HG03432 (cell line): ENCODE measurements around the gene AMOTL1.

Experiments used
- ATAC-seq: cut with Tn5 transposase; IDR thresholded peaks from one replicate; pipeline ENCODE4 v1.9.1; 2021; ENCODE audit warnings: mild to moderate bottlenecking, moderate library complexity; ENCODE audit not compliant: unreplicated experiment

The AMOTL1 gene

GRCh38 chr11:94871491-94872185 is 103.5 kb downstream of the AMOTL1 start:
- ATAC-seq: no peak

GRCh38 chr11:94873916-94874540 is 105.9 kb downstream of the AMOTL1 start:
- ATAC-seq: no peak

GRCh38 chr11:94876222-94876621 is 108.1 kb downstream of the AMOTL1 start:
- ATAC-seq: peak; percentile 2

DNA sequence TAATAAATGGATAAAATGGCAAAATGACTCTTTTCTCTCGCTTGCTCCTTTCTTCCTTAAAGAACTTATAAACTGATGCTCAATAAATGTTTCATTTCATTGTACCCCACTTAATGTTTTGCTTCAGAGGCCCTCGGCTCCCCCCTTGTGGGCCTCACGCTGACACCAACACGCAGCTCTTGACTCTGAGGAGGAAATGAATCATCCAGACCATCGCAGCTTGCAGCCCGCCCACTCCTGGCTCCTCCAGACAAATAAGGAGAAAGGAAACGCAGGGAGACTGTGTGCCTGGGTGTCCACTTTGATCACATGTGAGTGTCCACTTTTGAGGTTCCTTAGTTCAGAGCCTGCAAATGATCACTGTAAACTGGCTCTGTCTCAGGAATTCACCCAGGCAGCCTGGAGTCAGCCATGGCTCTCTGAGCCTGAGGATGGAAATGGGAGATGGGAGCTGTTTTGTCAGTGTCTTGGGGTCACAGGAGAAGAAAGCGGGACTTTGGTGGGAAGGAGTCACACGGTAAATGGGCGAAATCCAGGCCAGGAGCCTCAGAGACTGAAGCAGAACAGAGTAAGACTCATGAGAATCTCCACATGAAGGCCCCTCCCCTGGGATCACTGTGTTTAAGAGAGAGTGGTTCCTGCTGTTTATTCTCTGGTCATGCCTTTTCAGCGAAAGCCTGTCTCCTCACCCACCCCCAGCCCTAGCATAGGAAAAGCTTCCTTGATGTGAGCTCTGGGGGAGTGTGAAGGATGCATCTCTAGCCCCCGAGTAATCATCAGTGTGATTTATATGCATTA is 108.7 kb downstream of the AMOTL1 start:
- ATAC-seq: peak; percentile 96

GRCh38 chr11:94877443-94878200 is 109.5 kb downstream of the AMOTL1 start:
- ATAC-seq: no peak

GRCh38 chr11:94879006-94879405 is 110.8 kb downstream of the AMOTL1 start:
- ATAC-seq: no peak

DNA sequence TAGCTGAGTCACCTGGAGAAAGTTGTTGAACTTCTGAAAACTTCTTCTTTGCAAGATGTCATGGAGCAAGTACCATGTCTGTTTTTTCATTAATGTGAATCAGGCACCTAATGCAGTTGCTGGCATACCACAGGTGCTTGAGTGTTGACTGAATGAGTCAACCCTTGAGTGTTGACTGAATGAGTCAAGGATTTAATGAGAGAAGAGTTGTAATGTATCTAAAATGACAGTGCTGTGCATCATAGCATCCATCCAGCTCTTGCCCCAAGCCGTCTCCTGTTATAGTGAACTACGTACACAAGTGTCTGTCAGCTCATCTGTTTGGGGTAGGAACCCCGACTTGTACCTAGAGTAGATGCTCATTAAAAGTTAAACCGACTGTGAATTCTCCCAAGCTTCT is 112.1 kb downstream of the AMOTL1 start:
- ATAC-seq: no peak

DNA sequence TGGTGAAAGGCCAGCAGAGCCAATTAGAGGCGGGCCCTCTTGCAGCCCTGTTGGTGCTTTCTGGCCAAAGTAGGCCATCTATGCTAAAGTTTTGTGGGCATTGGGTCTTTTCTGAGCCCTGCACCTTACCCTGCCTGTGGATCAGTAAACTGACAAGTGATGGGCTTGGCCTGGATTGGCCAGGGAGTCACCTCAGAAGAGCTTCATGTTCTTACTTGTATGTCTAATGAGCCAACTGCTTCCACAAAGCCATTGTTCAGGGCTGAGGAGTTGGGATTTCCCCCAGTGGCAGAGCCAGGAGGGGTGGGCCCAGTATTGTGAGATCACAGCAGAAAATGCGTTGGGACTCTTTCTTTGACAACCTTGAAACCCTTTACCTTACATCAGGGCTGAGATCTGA is 114.8 kb downstream of the AMOTL1 start:
- ATAC-seq: no peak

- ATAC-seq: no peak
Observed at GRCh38 chr11:94883878-94884277, 115.7 kb downstream of the AMOTL1 start.

- no peak for ATAC-seq
Observed at GRCh38 chr11:94884376-94884775, 116.2 kb downstream of the AMOTL1 start.

DNA sequence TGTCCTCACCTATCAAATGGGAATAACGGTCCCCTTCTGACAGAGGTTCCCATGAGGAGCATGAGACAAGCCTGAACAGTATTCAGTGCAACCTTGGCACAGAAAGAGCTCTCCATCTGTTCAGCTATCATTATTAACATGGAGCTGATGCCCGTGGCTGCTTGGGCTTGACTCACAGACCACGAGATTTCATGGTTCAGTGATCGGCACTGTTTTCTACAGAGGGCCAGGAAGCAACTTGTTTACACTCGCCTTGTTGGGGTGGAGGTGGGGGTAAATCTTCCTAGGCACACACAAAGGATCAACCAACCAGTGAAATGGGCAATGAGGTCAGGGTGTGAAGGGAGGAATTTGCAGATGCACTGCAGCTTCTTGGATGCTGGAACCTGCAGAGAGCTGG is 117.0 kb downstream of the AMOTL1 start:
- ATAC-seq: peak; percentile 83

GRCh38 chr11:94885581-94885980 is 117.4 kb downstream of the AMOTL1 start:
- no peak for ATAC-seq

DNA sequence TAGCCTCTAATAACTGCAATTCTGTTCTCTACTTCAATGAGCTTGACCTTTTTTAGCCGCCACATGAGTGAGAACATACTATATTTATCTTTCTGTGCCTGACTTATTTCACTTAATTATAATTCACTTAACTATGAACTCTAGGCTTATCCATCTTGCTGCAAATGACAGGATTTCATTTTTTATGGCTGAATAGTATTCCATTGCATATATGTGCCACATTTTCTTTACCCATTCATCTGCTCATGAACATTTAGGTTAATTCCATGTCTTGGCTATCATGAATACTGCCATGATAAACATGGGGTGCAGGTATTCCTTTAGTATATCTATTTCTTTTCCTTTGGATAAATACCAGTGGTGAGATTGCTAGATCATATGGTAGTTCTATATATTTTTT is 120.0 kb downstream of the AMOTL1 start:
- ATAC-seq: no peak

DNA sequence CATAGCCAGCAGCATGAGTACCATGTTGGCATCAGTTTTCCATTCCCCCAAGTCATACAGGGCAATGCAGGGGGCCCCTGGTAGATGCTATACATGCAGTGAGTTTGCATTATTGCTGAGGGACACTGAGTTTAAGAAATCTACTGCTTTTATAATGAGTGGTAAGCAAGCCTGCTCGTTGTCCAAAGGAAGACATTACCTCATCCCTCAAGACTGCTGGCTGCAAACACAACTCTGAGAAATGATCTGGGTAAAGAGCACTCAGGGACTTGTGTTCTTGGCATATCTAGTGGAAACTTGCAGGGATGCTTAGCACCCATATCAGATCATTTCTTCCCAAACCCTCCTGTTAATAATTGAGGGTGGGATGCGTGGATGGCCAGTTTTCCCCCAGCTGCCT is 127.3 kb downstream of the AMOTL1 start:
- no peak for ATAC-seq

GRCh38 chr11:94895971-94896370 is 127.8 kb downstream of the AMOTL1 start:
- ATAC-seq: no peak

DNA sequence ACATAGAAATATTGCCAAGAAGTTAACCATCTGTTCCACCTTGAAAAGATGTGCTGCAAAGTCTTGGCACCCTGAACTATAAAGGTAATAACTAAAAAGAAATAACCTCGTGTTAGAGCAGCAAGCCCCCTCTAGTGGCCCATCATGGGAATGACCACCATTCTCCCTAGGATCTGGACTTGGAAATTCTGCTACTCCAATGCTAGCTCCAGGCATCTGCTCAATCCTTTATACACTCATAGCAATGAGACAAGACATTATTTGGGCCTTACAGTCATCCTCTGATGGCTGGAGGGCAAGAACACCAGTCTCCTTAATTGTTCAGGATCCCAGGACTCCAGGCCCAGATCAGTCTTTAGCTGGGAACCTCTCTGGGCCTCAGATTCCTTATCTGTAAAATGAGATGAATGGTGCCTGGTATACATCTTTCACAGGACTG is 129.2 kb downstream of the AMOTL1 start:
- peak; percentile 76 for ATAC-seq

DNA sequence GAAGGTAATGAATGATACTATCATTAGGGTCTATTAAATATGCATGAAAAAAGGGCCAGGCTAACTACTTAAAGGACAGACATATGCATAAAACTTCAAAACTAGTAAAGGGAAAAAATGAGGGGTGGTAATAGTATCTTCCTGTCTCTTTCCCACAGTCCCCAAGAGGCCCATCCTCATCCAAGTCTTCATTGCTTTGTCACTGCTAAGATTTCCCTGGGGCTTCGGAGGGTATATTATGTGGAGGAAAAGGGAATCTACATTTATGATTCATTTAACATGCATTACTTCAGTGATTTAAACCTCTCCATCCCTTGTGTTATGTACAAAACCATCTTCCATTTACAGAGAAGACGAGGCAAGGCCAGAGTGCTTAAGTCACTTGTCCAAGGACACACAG is 139.1 kb downstream of the AMOTL1 start:
- no peak for ATAC-seq

- no peak for ATAC-seq
Observed at GRCh38 chr11:94909371-94909820, 141.2 kb downstream of the AMOTL1 start.

DNA sequence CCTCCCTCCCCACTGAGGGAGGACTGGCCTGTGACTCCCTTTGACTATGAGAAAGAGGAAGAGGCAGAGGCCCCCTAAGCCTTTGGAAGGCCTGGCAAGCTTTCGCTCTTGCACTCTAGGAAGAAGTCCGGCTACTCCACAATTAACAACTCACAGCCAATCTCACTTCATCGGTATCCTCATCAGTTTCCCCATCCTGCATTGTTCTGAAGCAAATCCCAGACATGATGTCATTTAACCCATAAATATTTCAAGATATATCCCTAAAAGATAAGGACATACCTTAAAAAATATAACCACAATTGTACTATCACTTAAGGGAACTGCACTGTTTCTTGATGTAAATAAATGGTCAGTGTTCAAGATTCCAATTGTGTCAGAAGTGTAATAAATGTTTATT is 142.1 kb downstream of the AMOTL1 start:
- ATAC-seq: no peak

DNA sequence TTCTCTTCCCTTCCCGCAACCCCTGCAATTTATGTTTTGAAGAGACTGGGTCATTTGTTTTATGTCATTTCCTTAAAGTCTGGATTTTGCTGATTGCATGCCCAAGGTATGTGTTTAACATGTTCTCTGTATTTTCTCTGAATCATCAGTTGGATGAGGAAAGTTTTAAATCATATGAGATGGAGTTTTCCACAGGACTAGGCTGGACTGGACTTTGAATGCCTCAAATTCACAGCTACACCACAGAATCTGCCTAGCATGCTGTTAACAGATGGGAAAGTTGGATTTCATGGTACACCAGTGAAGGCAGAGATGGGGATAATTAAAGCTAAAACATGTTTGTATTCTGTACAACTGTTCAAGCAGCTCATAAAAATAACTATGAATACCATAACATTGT is 142.6 kb downstream of the AMOTL1 start:
- no peak for ATAC-seq

DNA sequence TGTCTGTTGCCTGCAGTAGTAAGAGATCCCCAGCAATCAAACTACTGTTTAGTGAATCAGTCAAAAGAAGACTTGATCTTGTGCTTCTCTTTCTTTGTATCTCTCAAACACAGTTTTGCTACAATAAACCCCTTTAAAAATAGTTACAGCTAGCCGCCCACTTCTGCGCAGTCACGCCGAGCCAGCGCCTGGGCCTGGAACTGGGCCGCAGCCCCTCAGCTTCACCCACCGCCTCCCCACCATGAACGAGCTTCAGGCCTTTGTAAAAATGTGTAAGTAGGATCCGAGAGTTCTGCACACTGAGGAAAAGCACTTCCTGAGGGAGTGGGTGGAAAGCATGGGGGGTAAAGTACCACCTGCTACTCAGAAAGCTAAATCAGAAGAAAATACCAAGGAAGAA is 144.7 kb downstream of the AMOTL1 start:
- no peak for ATAC-seq
